NCI-H774 (cell line): ENCODE data around the gene GEMIN5.
A peak's percentile ranks its signal among the peaks of the same experiment; 100 is the strongest.
"Not testable (repeated sequence)": the region's sequence is repeated elsewhere in the genome, so short reads cannot be mapped to it uniquely, and the experiment has no call there.

Experiments used
- DNase-seq: peaks from one replicate; lab custom pipeline; 2025; lab: John Stamatoyannopoulos, UW

The GEMIN5 gene

GRCh38 chr5:154944716-154945115, 6.7 kb upstream of the GEMIN5 start:
- no peak for DNase-seq

- DNase-seq = no peak
Measured at GRCh38 chr5:154943527-154943926, 5.5 kb upstream of the GEMIN5 start.

GRCh38 chr5:154940772-154941620, 3.0 kb upstream of the GEMIN5 start, which contains the start of gene MRPL22:
Gene MRPL22 (plus strand): TSS chr5:154941073. CDS start chr5:154941111, 38 bp downstream.
- peak; percentile 85 for DNase-seq

- DNase-seq = no peak
Measured at GRCh38 chr5:154940375-154940771, 2.4 kb upstream of the GEMIN5 start.

- DNase-seq = not testable (repeated sequence)
Measured at GRCh38 chr5:154939387-154939786, 1.4 kb upstream of the GEMIN5 start.

- no peak for DNase-seq
Measured at GRCh38 chr5:154937186-154937717, 759 bp downstream of the GEMIN5 start.

GRCh38 chr5:154934881-154935280, 3.1 kb downstream of the GEMIN5 start:
- no peak for DNase-seq

- DNase-seq = no peak
Measured at GRCh38 chr5:154933537-154933936, 4.5 kb downstream of the GEMIN5 start.

GRCh38 chr5:154923441-154924430, 14.3 kb downstream of the GEMIN5 start:
- DNase-seq = no peak

GRCh38 chr5:154917757-154918156, 20.3 kb downstream of the GEMIN5 start:
- no peak for DNase-seq

GRCh38 chr5:154916874-154917273, 21.1 kb downstream of the GEMIN5 start:
- no peak for DNase-seq

- not testable (repeated sequence) for DNase-seq
Measured at GRCh38 chr5:154905601-154906000, 32.4 kb downstream of the GEMIN5 start.

GRCh38 chr5:154901913-154902312, 36.1 kb downstream of the GEMIN5 start:
- DNase-seq = no peak

GRCh38 chr5:154901276-154901675, 36.7 kb downstream of the GEMIN5 start:
- DNase-seq = no peak

GRCh38 chr5:154900066-154900465, 37.9 kb downstream of the GEMIN5 start:
- no peak for DNase-seq

- no peak for DNase-seq
Measured at GRCh38 chr5:154899151-154899816, 38.7 kb downstream of the GEMIN5 start.

- DNase-seq = no peak
Measured at GRCh38 chr5:154898210-154898609, 39.8 kb downstream of the GEMIN5 start.

GRCh38 chr5:154896562-154897165, 41.3 kb downstream of the GEMIN5 start:
- DNase-seq = no peak

GRCh38 chr5:154895606-154896561, 42.1 kb downstream of the GEMIN5 start:
- no peak for DNase-seq

GRCh38 chr5:154893381-154893780, 44.6 kb downstream of the GEMIN5 start:
- DNase-seq = no peak
